ENCODE measurements around the gene DHX35.

DNA sequence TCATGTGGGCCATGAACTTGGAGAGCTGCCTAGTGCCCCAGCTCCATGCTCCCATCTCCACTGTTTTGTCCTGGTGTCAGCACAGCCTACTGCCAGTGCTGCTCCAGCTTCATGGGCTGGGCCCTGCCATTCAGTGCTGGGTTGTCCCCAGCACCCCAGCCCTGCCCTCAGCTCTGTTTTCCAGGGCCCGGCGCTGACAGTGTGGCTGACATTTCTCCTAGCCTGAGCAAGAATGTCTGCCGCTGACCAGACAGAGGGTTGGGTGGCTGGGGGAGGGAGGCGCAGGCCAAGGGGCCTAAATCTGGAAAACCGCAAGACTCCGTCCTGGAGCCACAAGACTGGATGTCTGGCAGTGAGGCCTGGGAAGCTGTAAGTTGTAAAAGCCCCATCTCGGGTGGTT lies 78.9 kb downstream of the DHX35 start:
- TF ChIP-seq, protein P1, sequence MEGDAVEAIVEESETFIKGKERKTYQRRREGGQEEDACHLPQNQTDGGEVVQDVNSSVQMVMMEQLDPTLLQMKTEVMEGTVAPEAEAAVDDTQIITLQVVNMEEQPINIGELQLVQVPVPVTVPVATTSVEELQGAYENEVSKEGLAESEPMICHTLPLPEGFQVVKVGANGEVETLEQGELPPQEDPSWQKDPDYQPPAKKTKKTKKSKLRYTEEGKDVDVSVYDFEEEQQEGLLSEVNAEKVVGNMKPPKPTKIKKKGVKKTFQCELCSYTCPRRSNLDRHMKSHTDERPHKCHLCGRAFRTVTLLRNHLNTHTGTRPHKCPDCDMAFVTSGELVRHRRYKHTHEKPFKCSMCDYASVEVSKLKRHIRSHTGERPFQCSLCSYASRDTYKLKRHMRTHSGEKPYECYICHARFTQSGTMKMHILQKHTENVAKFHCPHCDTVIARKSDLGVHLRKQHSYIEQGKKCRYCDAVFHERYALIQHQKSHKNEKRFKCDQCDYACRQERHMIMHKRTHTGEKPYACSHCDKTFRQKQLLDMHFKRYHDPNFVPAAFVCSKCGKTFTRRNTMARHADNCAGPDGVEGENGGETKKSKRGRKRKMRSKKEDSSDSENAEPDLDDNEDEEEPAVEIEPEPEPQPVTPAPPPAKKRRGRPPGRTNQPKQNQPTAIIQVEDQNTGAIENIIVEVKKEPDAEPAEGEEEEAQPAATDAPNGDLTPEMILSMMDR (conservative IDR thresholded peaks at IDR 0.05; ENCODE audit: low read depth in 2 of 2) = no peak
- TF ChIP-seq CREB1 (CRISPR knock-in tag; IDR thresholded peaks at IDR 0.05; ENCODE audit: low read depth) = no peak
- TF ChIP-seq POLR2AphosphoS5 (IDR thresholded peaks at IDR 0.05; ENCODE audit: low read depth) = no peak
- TF ChIP-seq EZH2 (IDR thresholded peaks at IDR 0.05; ENCODE audit: low read depth, unreplicated experiment) = no peak
- no peak for TF ChIP-seq ZNF114 (CRISPR knock-in tag; IDR thresholded peaks at IDR 0.05)
- TF ChIP-seq, protein P2, sequence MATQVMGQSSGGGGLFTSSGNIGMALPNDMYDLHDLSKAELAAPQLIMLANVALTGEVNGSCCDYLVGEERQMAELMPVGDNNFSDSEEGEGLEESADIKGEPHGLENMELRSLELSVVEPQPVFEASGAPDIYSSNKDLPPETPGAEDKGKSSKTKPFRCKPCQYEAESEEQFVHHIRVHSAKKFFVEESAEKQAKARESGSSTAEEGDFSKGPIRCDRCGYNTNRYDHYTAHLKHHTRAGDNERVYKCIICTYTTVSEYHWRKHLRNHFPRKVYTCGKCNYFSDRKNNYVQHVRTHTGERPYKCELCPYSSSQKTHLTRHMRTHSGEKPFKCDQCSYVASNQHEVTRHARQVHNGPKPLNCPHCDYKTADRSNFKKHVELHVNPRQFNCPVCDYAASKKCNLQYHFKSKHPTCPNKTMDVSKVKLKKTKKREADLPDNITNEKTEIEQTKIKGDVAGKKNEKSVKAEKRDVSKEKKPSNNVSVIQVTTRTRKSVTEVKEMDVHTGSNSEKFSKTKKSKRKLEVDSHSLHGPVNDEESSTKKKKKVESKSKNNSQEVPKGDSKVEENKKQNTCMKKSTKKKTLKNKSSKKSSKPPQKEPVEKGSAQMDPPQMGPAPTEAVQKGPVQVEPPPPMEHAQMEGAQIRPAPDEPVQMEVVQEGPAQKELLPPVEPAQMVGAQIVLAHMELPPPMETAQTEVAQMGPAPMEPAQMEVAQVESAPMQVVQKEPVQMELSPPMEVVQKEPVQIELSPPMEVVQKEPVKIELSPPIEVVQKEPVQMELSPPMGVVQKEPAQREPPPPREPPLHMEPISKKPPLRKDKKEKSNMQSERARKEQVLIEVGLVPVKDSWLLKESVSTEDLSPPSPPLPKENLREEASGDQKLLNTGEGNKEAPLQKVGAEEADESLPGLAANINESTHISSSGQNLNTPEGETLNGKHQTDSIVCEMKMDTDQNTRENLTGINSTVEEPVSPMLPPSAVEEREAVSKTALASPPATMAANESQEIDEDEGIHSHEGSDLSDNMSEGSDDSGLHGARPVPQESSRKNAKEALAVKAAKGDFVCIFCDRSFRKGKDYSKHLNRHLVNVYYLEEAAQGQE (IDR thresholded peaks at IDR 0.05; ENCODE audit: unreplicated experiment) = no peak
- TF ChIP-seq EZH2phosphoT487 (IDR thresholded peaks at IDR 0.05; ENCODE audit: unreplicated experiment) = no peak
